Ramos (cell line): Measurements from ENCODE around the gene SPPL2C.

Experiments used
- in situ Hi-C: fragments of 300-500 bp; cut with MboI; formaldehyde crosslinking; loops from one replicate; pipeline ENCODE4 v1.14.3; 2022; ENCODE audit warnings: low sequenced_read_pairs; ENCODE audit not compliant: unreplicated experiment

SPPL2C gene

GRCh38 chr17:45844695-45845375 is at the start of gene SPPL2C:
SPPL2C (plus strand) TSS chr17:45844881; CDS start chr17:45844907, 26 bp downstream.
- in situ Hi-C loops: loop anchor here (25.0 kb wide), 1 partner anchor 433 kb away; no protein-coding TSS in a partner anchor

GRCh38 chr17:45800816-45801215 is 43.9 kb upstream of the SPPL2C start:
- in situ Hi-C loops: no loop called here

- in situ Hi-C loops: no loop called here
Measured at GRCh38 chr17:45801421-45801820, 43.3 kb upstream of the SPPL2C start.

GRCh38 chr17:45808845-45809244 is 35.8 kb upstream of the SPPL2C start:
- in situ Hi-C loops: no loop called here

- in situ Hi-C loops: no loop called here
Measured at GRCh38 chr17:45809499-45809898, 35.2 kb upstream of the SPPL2C start.

GRCh38 chr17:45812102-45812501 is 32.6 kb upstream of the SPPL2C start:
- in situ Hi-C loops: no loop called here

- in situ Hi-C loops: no loop called here
Measured at GRCh38 chr17:45813048-45813725, 31.5 kb upstream of the SPPL2C start.

GRCh38 chr17:45814622-45815606 is 29.8 kb upstream of the SPPL2C start:
- in situ Hi-C loops: no loop called here

- in situ Hi-C loops: no loop called here
Measured at GRCh38 chr17:45815752-45816151, 28.9 kb upstream of the SPPL2C start.

- in situ Hi-C loops: no loop called here
Measured at GRCh38 chr17:45818041-45818440, 26.6 kb upstream of the SPPL2C start.

GRCh38 chr17:45818699-45819098 is 26.0 kb upstream of the SPPL2C start:
- in situ Hi-C loops: no loop called here

GRCh38 chr17:45819632-45820031 is 25.0 kb upstream of the SPPL2C start:
- in situ Hi-C loops: no loop called here

- in situ Hi-C loops: no loop called here
Measured at GRCh38 chr17:45820052-45820780, 24.5 kb upstream of the SPPL2C start.

GRCh38 chr17:45821147-45821546 is 23.5 kb upstream of the SPPL2C start:
- in situ Hi-C loops: no loop called here

GRCh38 chr17:45823598-45823997 is 21.1 kb upstream of the SPPL2C start:
- in situ Hi-C loops: no loop called here

- in situ Hi-C loops: no loop called here
Measured at GRCh38 chr17:45824475-45824874, 20.2 kb upstream of the SPPL2C start.

GRCh38 chr17:45824901-45825492 is 19.7 kb upstream of the SPPL2C start:
- in situ Hi-C loops: loop anchor here (25.0 kb wide), 1 partner anchor 413 kb away; no protein-coding TSS in a partner anchor

GRCh38 chr17:45825792-45826191 is 18.9 kb upstream of the SPPL2C start:
- in situ Hi-C loops: loop anchor here (25.0 kb wide), 1 partner anchor 413 kb away; no protein-coding TSS in a partner anchor

GRCh38 chr17:45826919-45827588 is 17.6 kb upstream of the SPPL2C start:
- in situ Hi-C loops: loop anchor here (25.0 kb wide), 1 partner anchor 415 kb away; no protein-coding TSS in a partner anchor
